Adrenal gland (tissue), 12 donors: ENCODE measurements around the gene RAPGEF4. TPM values are rescaled to one million over a fixed set of nuclear protein-coding genes. Genes with fewer than 3 reads are reported as not detected.
A peak's percentile ranks its signal among the peaks of the same experiment; 100 is the strongest.

ENCODE experiments used
- DNase-seq, 7 donors: peaks; one replicate each; pipeline ENCODE4 v3.0.0-alpha.2; 2019 to 2020
- H3K27ac ChIP-seq, 5 donors: fragments of 200-600 bp; sonication (generic) in 4 of 5; 1 replicate in 3 of 5; 2 replicates in 2 of 5; pipeline versions ENCODE4 v1.5.1 to v1.8.0; 2016 to 2020; ENCODE audit warnings: mild to moderate bottlenecking in 1 of 5
- H3K27me3 ChIP-seq: fragments of 200-600 bp; 2 replicates; pipeline ENCODE4 v1.8.0; 2021
- H3K36me3 ChIP-seq, 2 donors: fragments of 200-600 bp; replicated peaks in 1 of 2; 1 replicate in 1 of 2; 2 replicates in 1 of 2; pipeline versions ENCODE4 v1.5.1 to v1.8.0; 2018 to 2022
- H3K4me1 ChIP-seq, 2 donors: fragments of 200-600 bp; replicated peaks in 1 of 2; 1 replicate in 1 of 2; 2 replicates in 1 of 2; pipeline versions ENCODE4 v1.5.1 to v1.8.0; 2018 to 2021
- H3K4me3 ChIP-seq, 4 donors: fragments of 200-600 bp; sonication (generic) in 3 of 4; one replicate each; pipeline ENCODE4 v1.5.1; 2016 to 2018
- H3K9me3 ChIP-seq, 3 donors: fragments of 200-600 bp; sonication (generic) in 1 of 3; replicated peaks in 1 of 3; 1 replicate in 2 of 3; 2 replicates in 1 of 3; pipeline versions ENCODE4 v1.5.1 to v1.8.0; 2016 to 2021
- POLR2A ChIP-seq, 2 donors: fragments of 450-650 bp; IDR thresholded peaks; one replicate each; pipeline ENCODE4 v1.6.1; 2017; ENCODE audit warnings: antibody characterized with exemption in 2 of 2, mild to moderate bottlenecking in 2 of 2, moderate library complexity in 1 of 2
- WGBS, 4 donors: extraction: QIAGEN DNeasy Blood & Tissue Kit in 2 of 4; methylation state at CpG; one replicate each; pipeline versions ENCODE4 v1.1.5 to v1.1.7; 2013 to 2017; 5-methylcytosine and 5-hydroxymethylcytosine counted together
- intact Hi-C, 2 donors: fragments of 100-400 bp; cut with DNase I; formaldehyde crosslinking; loops; one replicate each; pipeline versions ENCODE4 v1.14.1 to v1.15.0; 2022 to 2023
- polyA plus RNA-seq, 3 donors: library from polyadenylated mRNA; stranded (reverse); fragments of 200-250 nt in 2 of 3; fragments of 350-450 nt in 1 of 3; fragmentation: Illumina TruSeq in 1 of 3; extraction: RNeasy Lipid Tissue Mini Kit (QIAGEN cat#74804) in 1 of 3; gene quantifications; one replicate each; pipeline ENCODE4 v1.2.3, GENCODE V29; 2013 to 2014
- total RNA-seq, 9 donors: library from RNA; depleted of rRNA in 4 of 9; stranded (reverse); fragments of >200 nt in 4 of 9; fragments of 120-200 nt in 1 of 9; fragmentation: NEBNext Ultra II Directional in 1 of 9; extraction: Animal tissue kit (Norgen Biotek cat#: 25700) in 1 of 9; gene quantifications; one replicate each; pipeline versions ENCODE4 v1.1.0 to v1.2.4, GENCODE V29; 2013 to 2023
- TF ChIP-seq, protein P1 (sequence below), 6 experiments: fragments of 450-650 bp in 4 of 6; fragments of 200-600 bp in 2 of 6; sonication (generic) in 1 of 6; IDR thresholded peaks; 1 replicate in 5 of 6; 2 replicates in 1 of 6; pipeline versions ENCODE4 v1.5.1 to v1.8.0; 2016 to 2021; ENCODE audit warnings: antibody characterized with exemption in 6 of 6, mild to moderate bottlenecking in 2 of 6, moderate library complexity in 1 of 6
- donor health status: healthy with polysubstance abuse.
- donor health status: Bipolar disorder and iron deficiency.
- donor health status: DM: yes; HTN: yes; CAD: no.
- donor health status: DM: no; HTN: no; CAD: no.
- donor health status: DM: no; HTN: no; CAD: no.
- donor health status: DM: yes; HTN: yes; CAD: no.

RAPGEF4 gene
- total and polyA plus RNA-seq, 12 donors, result 24.8 to 288 (median 101) TPM

DNA sequence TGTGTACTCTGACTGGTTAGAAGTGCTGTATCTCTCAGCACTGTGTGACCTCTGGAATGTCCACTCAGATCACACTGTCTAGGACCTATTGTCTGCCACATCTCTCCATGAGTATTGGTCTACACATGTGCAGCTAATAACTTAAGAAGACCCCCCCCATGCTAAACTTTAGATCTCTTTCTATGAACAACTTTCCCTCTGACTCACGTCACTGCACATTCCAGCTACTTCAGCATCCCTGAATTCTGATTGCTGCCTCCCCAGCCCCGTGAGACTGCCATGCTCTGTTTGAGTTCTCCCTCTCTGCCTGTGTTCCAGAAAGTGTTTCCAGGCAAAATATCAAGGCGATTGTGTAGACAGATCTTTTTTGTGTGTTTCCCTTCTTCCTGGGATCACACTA, 41.8 kb downstream of the RAPGEF4 start:
- WGBS, 4 donors, result 65 to 75% (median 70%) methylated on average over 3 of the region's 3 CpGs
- intact Hi-C loops, result no loop called here
- no peaks in the 10 kb centered on the region for H3K36me3 ChIP-seq

DNA sequence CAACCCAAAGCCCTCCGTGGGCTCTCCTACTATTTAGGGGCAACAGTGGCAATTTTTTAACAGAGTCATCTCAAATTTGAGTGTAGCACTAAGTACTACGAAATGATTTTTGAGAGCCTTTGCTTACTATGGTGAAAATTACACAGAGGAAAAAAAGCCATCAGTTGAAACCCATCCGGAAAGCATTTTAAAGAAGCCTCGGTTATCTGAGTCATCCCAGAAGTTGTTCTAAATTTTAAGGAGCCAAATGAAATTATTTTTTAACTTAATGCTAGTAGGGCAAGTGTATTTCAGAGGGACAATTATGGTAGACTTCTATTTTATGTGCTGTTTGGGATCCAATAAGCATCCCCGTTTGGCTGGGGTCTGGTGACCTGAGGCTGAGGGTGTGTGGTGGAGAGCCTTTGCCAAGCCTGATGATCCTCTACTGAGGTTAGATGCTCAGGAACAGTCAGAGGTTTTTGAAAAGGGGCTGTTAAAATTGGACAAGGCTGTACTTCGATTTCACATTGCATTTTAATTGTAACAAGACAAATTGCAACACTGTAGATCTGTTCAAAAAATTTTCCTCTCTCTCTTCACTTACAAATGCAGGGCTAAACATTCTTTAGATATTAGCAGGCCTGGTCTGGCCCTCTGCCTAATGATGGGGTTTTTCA, 47.0 kb downstream of the RAPGEF4 start:
- Histone ChIP-seq H3K9me3 (no peaks in the 10 kb centered on the region), H3K4me3 (no peak overlapping the region), H3K36me3 (no peaks in the 10 kb centered on the region), H3K27ac (peak overlapping the region in 3 of 5 donors; percentile 7 to 57 (median 13)), H3K4me1 (peaks cover 0 to 10% of the 10 kb centered on the region in 2 donors), H3K27me3 (no peaks in the 10 kb centered on the region)
- TF ChIP-seq, protein P1, sequence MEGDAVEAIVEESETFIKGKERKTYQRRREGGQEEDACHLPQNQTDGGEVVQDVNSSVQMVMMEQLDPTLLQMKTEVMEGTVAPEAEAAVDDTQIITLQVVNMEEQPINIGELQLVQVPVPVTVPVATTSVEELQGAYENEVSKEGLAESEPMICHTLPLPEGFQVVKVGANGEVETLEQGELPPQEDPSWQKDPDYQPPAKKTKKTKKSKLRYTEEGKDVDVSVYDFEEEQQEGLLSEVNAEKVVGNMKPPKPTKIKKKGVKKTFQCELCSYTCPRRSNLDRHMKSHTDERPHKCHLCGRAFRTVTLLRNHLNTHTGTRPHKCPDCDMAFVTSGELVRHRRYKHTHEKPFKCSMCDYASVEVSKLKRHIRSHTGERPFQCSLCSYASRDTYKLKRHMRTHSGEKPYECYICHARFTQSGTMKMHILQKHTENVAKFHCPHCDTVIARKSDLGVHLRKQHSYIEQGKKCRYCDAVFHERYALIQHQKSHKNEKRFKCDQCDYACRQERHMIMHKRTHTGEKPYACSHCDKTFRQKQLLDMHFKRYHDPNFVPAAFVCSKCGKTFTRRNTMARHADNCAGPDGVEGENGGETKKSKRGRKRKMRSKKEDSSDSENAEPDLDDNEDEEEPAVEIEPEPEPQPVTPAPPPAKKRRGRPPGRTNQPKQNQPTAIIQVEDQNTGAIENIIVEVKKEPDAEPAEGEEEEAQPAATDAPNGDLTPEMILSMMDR (IDR thresholded peaks at IDR 0.05), result no peak
- TF ChIP-seq POLR2A (IDR thresholded peaks at IDR 0.05), result no peak
- intact Hi-C loops, result no loop called here
- DNase-seq, result peak in 5 of 7 donors; percentile 61 to 72 (median 67)
- WGBS, 4 donors, result 77 to 84% (median 82%) methylated on average over 6 of the region's 6 CpGs

More for the DNA sequence above, 41.8 kb downstream of the RAPGEF4 start:
- no peak overlapping the region for H3K4me3 ChIP-seq
- peaks cover 0 to under 1% of the 10 kb centered on the region in 2 donors for H3K4me1 ChIP-seq
- no peak overlapping the region for H3K27ac ChIP-seq
- no peaks in the 10 kb centered on the region for H3K27me3 ChIP-seq
- H3K9me3 ChIP-seq, result no peaks in the 10 kb centered on the region
- DNase-seq, result no peak
- TF ChIP-seq POLR2A (IDR thresholded peaks at IDR 0.05), result no peak
- TF ChIP-seq, protein P1 (IDR thresholded peaks at IDR 0.05), result no peak

DNA sequence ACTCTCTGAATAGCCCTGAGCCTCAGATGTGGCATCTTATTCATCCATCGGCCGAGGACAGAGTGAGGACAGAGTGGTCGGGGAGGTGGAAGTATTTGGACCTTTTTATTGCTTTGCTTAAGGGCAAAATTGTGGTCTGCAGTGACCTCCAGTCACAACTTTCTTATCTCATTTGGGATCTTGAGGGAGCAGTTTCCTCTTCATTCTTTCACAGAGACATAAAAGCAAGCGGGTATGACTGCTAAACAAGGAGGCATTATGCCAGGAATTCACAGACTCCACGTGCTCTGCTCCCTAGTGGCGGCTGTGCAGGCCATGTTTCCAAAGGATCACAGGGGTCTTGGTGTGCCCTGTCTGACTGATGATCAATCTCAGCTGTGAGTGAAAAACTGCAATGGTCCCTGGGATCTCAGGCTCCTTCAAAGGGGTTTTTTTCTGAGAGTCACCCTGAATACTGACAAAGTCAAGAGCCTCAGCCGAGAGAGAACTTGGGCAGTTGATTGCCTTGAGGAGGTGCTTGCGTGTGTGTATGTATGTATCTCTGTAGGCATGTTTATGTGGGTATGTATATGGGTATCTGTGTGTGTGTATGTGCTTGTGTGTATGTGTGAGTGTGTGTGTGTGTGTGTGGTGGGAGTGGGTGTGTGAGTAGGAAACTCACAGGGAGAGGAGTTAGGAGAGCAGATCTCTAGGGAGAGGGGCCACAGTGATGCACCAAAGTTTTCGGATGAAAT, 47.7 kb downstream of the RAPGEF4 start:
- no peaks in the 10 kb centered on the region for H3K36me3 ChIP-seq
- no peaks in the 10 kb centered on the region for H3K9me3 ChIP-seq
- DNase-seq, result peak in 6 of 7 donors; percentile 35 to 61 (median 52)
- WGBS, 4 donors, result 33 to 38% (median 36%) methylated on average over 9 of the region's 9 CpGs
- TF ChIP-seq POLR2A (IDR thresholded peaks at IDR 0.05), result no peak
- TF ChIP-seq, protein P1 (IDR thresholded peaks at IDR 0.05), result no peak
- peaks cover 0 to 10% of the 10 kb centered on the region in 2 donors for H3K4me1 ChIP-seq
- no peaks in the 10 kb centered on the region for H3K27me3 ChIP-seq
- H3K27ac ChIP-seq, result peak overlapping the region in 2 of 5 donors; percentile 13 to 57
- intact Hi-C loops, result no loop called here
- H3K4me3 ChIP-seq, result no peak overlapping the region

GRCh38 chr2:172788871-172789270, 53.2 kb downstream of the RAPGEF4 start:
- TF ChIP-seq, protein P1 (IDR thresholded peaks at IDR 0.05), result no peak
- no peak for TF ChIP-seq POLR2A (IDR thresholded peaks at IDR 0.05)
- intact Hi-C loops, result no loop called here
- Histone ChIP-seq H3K36me3 (no peaks in the 10 kb centered on the region), H3K4me1 (no peaks in the 10 kb centered on the region), H3K27me3 (no peaks in the 10 kb centered on the region), H3K27ac (no peak overlapping the region), H3K4me3 (no peak overlapping the region), H3K9me3 (no peaks in the 10 kb centered on the region)
- DNase-seq, result no peak
